GM19043 (cell line): ENCODE results near the gene NUP85.
A peak's percentile ranks its signal among the peaks of the same experiment; 100 is the strongest.
"Not testable (repeated sequence)": the region's sequence is repeated elsewhere in the genome, so short reads cannot be mapped to it uniquely, and the experiment has no call there.

ENCODE experiments used
- ATAC-seq: cut with Tn5 transposase; IDR thresholded peaks from one replicate; pipeline ENCODE4 v1.9.1; 2021; ENCODE audit warnings: low read depth; ENCODE audit not compliant: unreplicated experiment

NUP85 gene

GRCh38 chr17:75205037-75205792 lies at the start of gene NUP85:
Gene NUP85 (plus strand): TSS chr17:75205679. CDS start chr17:75205762, 83 bp downstream.
- peak; percentile 56 for ATAC-seq

GRCh38 chr17:75158480-75158879 lies 47.0 kb upstream of the NUP85 start:
- ATAC-seq = not testable (repeated sequence)

GRCh38 chr17:75159196-75160031 lies 46.1 kb upstream of the NUP85 start:
- ATAC-seq = no peak

GRCh38 chr17:75160211-75160610 lies 45.3 kb upstream of the NUP85 start:
- no peak for ATAC-seq

GRCh38 chr17:75163074-75163473 lies 42.4 kb upstream of the NUP85 start:
- ATAC-seq = no peak

- not testable (repeated sequence) for ATAC-seq
Observed at GRCh38 chr17:75164606-75165005, 40.9 kb upstream of the NUP85 start.

- no peak for ATAC-seq
Observed at GRCh38 chr17:75168998-75169397, 36.5 kb upstream of the NUP85 start.

- ATAC-seq = no peak
Observed at GRCh38 chr17:75173526-75173925, 32.0 kb upstream of the NUP85 start.

GRCh38 chr17:75174996-75175395 lies 30.5 kb upstream of the NUP85 start:
- ATAC-seq = no peak

GRCh38 chr17:75176625-75177024 lies 28.9 kb upstream of the NUP85 start:
- no peak for ATAC-seq

- ATAC-seq = no peak
Observed at GRCh38 chr17:75178453-75178852, 27.0 kb upstream of the NUP85 start.

GRCh38 chr17:75181110-75181509 lies 24.4 kb upstream of the NUP85 start:
- ATAC-seq = no peak

- ATAC-seq = no peak
Observed at GRCh38 chr17:75181608-75182318, 23.7 kb upstream of the NUP85 start.

- ATAC-seq = no peak
Observed at GRCh38 chr17:75182319-75182568, 23.2 kb upstream of the NUP85 start.

GRCh38 chr17:75182569-75183436 lies 22.7 kb upstream of the NUP85 start, which contains the start of gene SUMO2:
Gene SUMO2 (minus strand): TSS chr17:75182959. CDS start chr17:75182834, 125 bp downstream.
- ATAC-seq = peak; percentile 67

- ATAC-seq = no peak
Observed at GRCh38 chr17:75183999-75184884, 21.2 kb upstream of the NUP85 start.

GRCh38 chr17:75188614-75189013 lies 16.9 kb upstream of the NUP85 start:
- ATAC-seq = no peak

GRCh38 chr17:75191584-75191983 lies 13.9 kb upstream of the NUP85 start:
- no peak for ATAC-seq

GRCh38 chr17:75194879-75195278 lies 10.6 kb upstream of the NUP85 start:
- ATAC-seq = no peak
